Astrocyte of the hippocampus (primary cell): ENCODE data around the gene DOCK10.
A peak's percentile ranks its signal among the peaks of the same experiment; 100 is the strongest.

ENCODE experiments used
- DNase-seq: peaks from one replicate; pipeline ENCODE4 v3.0.0; 2011; ENCODE audit warnings: low read depth, low spot score

The DOCK10 gene

DNA sequence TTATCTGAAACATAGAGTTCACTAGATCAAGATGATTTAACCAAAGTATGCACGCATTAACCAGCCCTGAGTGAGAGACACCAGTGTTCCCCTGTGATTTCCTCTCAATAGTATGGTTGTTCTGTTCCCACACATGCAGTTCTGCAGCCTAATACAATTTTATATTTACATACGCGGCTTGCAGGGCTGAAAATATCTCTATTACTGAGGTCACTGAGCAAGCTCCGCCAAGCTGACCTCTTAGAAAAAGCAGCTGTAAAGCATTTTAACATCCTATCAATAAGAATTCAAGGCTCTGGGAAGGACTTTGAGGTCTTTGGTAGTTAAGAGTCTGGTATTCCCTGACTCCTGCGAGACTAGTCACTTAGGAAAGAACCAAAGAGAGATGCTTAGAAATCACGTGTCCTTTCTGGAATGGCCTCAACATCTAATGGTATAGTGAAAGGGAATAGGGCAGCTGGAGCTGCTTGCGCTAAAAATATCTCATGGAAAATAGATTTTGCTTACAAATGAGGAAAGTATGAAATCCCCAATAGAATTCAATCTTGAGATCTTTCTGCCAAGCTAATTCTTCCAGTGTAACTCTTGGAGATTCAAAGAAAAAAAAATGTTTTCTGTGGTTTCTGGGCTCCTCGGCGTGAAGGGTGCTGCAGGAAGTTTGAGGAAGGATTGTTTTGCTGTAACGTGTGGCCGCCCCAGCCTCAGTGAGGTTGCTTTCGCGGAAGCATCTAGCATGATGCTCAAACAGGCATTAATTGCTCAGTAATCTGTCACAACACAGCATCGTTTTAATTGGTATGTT lies 59.2 kb downstream of the DOCK10 start:
- peak; percentile 60 for DNase-seq

DNA sequence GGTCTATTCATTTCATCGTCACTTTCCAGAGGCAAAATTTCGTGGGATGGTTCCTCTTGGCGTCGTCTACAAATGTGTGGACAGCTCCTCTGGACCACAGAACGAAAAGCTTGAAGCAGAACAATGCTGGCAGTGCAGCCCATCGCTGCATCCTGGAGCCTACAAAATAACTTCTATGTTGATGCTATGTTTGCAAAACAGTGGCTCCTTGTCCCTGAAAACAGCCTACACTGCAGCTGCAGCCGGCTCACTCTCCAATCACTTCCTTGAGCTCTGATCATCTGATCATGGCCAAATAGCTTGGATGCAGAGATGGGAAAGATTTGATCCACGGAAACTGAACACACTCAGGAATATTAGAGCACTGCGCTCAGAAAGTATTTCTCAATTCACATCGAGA lies 60.0 kb downstream of the DOCK10 start:
- DNase-seq = no peak

DNA sequence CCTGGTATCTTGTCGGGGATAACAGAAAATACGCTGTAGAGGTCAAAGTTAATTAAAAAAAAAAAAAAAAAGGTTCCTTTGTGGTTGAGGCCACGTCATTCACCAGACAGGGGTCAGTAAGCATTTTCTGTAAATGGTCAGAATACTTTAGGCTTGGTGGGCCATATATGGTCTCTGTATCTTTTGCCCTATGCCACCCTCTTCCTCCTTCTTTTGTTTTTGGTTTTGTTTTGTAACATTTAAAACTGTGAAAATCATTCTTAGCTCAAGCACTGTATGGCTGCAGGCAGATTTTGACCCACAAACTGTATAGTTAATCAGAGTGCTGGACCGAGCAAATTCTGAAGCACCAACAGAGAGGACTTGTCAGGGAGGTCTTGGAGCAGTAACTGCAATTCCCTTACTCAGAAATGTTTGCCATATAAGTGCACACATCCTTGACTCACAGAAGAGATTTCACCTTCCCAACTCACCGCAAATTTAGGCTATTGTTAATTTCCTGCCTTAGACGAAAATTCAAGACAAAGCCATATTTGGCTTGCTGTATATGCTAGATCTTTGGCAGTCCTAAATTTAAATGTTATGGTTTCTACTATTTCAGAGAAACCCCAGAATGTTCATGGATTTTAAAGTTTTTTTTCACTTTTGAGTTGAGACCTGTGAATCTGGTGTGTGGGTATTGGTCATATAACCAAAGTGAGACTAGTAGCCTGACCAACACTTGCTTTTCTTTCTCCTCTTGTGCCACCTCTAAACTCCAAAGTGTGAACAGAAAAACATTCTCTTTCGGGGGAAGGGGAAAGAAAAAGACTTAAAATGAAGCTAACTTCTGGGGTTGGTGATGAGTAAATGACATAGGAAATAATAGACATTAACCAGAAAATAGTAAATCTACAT lies 65.4 kb downstream of the DOCK10 start:
- DNase-seq = no peak

DNA sequence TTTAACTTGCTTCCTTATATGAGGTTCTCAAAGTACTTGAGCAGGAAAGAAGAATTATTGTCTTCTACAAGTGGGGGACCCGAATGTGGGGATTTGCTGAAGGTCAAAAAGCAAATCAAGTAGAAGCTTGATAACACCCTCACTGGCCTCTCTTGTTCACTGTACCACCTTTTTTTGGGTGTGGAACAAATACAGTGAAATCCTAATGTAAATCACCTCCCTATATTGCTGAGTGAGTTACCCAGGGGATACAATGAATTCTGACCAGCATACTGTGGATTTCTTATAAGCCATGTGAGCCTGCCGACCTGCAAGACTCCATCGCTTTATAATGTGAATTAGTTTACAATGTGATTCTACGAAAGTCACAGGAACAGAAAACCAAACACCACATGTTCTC lies 66.5 kb downstream of the DOCK10 start:
- no peak for DNase-seq

DNA sequence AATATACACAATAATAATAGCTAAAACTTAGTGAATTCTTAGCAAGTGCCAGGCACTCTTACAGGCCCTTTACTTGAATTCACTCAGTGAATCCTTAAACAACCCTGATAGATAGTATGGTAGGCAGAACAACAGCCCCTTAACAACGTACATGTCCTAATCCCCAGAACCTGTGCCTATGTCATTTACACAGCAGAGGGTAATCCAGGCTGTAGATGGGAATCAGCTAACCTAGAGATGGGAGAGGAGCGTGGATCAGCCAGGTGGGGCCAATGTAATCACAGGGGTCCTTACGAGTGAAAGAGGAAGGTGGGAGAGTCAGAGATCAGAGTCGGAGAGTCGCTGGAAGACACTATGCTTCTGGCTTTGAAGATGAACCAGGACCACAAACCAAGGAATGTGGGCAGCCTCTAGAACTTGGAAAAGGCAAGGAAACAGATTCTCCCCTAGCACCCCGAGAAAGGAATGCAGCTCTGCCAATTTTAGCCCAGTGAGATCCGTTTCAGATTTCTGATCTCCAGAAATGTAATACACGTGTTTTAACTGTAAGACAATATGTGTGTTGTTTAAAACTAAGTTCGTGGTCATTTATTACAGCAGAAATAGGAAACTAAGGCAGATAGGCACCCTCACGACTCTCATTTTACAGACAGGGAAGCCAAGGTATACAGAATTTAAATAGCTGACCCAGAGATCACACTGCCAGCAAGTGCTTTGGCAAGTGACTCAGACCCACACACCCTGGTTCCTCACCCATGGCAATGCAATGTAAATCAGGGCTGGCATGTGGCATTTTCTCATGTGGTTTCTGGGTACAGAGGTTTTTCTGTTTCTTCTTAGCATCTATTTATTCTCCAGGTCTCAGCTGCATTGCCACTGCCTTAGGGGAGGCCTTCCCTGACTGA lies 68.9 kb downstream of the DOCK10 start:
- DNase-seq = peak; percentile 51

DNA sequence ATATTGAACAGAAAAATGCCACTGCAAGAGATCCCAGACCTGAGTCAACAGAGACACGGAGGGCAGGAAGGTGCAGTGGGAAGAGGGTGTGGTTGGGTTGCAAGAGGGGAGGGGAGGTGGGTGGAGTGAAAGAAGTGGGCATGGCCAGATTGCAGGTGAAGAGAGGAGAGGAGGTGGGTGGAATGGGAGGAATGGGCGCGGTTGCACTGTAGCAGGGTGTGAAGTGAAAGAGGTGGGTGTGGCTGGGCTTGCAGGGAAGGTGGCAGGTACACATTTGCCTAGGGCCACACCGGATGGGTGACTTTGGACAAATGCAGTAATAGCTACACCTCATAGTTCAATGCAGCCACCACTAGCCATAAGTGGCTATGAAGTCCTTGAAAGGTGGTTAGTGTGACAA lies 71.1 kb downstream of the DOCK10 start:
- DNase-seq = no peak

DNA sequence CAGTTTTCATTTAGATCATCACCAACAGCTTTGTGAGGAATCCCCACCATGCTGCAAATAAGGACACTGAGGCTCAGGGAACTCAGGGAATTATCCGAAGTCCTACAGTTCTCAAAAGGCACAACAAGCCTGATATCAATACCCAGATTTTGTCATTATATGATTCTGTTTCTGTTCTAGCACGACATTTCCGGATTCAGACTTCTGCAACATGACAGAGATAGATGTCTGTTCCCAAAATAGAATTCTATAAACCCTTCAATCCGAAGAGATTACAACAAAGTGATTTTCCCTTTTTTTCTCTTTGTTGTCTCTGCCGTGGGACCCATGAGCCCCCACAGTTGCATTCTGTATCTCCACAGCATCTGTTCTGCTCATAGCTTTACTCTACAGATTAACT lies 72.0 kb downstream of the DOCK10 start:
- no peak for DNase-seq

DNA sequence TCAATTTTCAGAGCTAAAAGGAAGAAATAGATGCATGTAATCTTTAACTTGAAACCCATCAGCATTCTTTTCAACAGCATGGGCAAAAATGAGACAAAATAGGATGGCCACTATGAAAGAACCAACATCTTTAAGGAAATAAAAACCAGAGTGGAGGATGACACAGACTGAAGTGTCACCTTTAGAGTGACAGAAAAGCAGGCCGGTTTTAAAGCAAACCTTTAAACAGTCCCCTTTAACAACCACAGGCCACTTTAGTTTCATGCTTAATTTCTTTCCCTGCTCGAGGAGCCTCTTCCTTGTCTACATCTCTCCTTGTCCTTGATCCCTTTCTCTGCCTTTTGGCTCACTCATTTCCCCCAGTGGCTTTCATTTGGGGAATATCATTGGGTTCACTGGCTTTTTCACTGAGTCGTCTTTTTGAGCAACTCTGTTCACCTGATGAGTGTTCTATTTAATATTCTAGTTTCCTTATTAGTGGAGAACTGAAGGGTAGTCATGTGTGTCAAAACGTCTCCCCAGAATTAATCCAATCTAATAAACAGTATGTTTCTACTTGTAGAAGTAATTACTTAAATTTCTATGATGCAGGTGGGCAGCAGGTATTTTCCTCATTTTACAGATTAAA lies 72.5 kb downstream of the DOCK10 start:
- no peak for DNase-seq

DNA sequence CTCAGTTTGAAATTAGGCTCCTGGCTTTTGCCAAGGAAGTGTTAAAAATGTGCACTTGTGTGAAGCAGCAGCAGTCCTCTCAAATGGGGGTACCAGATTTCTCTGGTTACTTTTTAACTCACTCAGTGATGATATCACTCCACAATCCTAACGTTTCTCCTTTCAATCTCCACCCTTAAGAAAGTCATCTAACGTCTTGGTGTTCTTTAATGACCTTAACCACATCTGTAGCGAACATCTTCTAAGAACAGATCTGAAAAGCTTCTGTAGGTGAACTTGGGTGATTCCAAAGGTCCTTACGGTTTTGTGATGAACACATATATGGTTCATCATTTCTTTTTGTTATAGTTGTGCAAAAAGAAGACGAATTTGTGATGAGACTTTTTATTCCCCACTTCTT lies 73.2 kb downstream of the DOCK10 start:
- no peak for DNase-seq

DNA sequence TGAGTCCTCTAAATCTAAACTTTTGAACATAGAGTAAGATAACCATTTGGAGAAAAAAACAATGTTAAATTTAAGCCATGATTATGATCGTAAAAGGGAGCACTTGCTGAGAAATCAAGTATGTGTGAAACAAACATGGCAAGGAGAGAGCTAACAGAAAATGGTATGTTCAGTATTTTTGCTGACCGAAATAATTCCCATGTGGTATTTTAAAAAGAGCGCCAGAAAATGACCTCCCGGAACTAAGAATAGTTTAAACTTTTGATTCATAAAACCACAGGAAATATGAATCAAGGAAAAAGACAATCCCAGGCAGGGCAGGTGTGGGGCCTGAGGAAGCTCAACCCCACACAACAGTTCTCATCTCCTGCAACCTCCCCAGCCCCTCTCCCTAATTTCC lies 74.2 kb downstream of the DOCK10 start:
- DNase-seq = no peak

DNA sequence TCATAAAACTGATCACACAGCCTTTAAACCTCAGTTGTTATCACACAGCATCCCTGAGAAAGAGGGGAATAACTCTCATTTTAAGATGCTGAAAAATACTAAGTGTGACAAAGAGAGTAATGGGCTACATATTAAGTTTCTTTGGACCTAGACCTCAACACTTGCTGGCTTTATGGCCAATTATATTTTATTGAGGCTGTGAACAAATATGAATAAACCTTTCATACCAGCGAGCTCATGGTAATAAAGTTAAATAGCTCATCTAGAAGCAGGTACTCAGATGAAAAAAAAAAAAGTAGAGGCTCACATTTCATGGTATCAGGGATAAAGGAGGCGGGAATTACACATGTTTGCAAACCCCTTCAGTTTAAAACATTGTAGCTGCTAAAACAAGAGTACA lies 75.7 kb downstream of the DOCK10 start:
- DNase-seq = no peak

DNA sequence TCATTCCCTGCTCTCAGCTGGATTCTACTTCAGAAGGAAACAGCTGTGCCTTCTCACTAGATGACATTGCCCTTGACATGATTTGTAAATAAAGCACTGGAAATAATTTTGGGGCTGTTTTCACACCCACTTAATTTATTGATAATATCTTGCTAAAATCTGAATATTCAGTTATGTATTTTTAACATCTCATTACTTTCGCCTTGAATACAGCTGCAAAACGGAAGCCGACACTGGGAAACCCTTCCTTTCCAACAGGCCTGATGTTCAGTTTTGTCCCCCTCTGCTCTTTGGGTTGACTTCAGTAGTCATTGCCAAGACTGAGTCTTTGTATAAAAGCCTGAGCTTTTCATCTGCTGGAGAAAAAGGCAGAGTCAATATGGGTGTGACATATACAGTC lies 82.7 kb downstream of the DOCK10 start:
- no peak for DNase-seq

DNA sequence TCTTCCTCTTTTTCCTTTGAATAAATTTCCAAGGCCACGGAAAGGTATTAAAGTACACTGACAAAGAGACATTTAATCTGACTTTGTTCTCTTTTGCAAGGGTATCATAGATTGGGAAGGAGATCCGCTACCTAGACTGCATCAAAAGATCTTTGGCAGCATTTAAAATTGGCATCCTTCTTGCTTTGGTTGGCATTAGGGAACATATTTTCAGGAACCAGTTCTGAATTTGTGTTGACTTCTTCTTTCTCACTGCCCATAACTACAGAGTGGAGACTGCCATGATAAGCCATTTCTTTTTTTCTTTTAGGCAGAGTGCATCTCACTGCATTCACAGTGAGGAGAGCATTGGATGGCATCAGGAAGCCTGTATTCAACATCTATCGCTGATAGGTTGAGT lies 83.4 kb downstream of the DOCK10 start:
- peak; percentile 61 for DNase-seq

DNA sequence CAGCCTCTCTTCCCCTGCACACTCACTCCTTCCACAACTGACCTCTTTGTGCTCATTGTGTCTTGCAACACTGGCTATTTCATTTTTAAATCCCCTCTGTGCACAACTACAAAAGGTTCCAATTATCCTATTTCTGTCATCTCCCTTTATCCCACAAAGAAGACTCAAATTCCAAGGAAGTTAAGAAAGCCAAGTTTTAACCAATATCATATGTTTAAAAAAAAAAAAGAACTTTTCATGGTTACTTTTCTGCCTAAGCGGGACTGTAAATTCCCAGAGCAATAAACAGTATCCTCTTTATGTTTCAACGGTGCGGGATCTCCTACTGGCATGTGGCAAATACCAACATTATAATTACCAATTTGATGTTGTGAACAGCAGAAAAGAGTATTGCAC lies 83.8 kb downstream of the DOCK10 start:
- DNase-seq = no peak

DNA sequence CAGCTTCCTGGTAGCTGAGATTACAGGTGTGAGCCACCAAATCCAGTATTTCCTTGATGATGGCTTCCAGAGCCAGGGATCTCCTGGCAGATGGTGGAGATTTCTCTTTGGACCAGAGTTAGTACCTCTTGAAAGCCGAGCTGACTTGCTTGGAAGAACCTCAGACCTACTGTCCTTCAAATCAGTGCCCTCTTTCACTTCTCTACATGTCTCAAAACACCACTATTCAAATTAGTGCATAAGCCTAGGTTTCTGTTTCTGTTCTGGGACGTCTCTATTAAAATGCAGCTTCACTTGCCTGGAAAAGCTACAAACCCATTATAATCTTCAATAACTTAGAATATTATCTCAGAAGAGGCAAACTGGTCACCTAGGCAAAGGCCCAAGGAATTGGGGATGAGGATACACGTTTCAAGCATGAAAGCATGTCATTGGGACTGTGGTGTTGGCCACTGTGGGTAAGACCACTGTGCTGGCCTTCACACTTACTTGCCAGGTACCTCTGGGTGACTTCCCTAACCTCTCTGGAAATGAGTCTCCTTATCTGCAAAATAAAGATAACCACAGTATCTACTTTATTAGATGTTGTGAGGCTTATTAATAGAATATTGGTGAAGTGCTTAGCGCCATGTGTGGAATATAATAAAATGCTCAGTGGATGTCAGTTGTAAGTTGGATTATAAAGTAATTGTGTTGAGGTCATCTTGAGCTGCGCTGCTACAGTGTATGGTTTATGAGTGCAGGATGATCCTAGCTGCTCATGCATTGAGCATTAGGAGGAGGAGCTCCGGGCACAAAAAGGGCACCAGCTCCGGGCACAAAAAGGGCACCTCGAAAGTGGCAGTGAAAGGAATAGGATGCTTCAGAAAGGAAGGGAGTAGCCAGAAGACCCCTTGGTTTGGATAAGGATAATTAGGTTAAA lies 84.5 kb downstream of the DOCK10 start:
- no peak for DNase-seq

DNA sequence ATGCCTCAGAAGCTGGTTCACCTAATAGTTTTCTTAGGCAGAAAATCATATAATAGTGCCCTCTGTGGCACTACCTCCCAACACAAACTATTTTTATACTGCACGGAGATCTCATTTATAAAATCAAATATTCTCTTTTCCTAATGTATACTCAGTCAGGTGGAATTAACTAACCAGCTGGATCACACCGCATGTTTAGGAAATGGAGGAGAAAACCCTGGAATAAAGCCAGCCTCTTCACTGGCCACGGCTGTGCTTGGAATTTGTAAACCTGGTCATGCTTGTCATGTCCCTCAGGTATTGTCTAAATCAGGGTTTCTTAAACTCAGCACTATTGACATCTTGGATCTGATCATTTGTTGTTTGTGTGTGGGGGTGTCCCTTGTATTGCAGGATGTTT lies 85.6 kb downstream of the DOCK10 start:
- DNase-seq = peak; percentile 33

DNA sequence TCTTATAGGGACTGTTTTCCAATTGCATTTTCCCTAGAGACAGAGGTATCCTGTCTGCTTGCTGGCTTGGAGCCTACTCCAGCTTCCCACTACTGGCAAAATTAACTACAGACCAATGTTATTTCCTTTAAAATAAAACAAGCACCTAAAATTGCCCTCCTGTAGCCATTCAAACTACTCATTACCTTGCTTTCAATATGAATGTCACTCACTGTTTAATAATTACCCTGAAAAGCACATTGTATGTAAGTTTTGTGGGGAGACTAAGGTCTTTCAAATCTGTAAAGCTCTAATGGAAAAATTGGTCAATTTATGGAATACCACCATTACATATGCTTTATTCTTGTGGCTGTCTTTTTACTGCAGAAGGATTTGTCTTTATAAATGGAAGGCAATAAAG lies 87.3 kb downstream of the DOCK10 start:
- DNase-seq = no peak

DNA sequence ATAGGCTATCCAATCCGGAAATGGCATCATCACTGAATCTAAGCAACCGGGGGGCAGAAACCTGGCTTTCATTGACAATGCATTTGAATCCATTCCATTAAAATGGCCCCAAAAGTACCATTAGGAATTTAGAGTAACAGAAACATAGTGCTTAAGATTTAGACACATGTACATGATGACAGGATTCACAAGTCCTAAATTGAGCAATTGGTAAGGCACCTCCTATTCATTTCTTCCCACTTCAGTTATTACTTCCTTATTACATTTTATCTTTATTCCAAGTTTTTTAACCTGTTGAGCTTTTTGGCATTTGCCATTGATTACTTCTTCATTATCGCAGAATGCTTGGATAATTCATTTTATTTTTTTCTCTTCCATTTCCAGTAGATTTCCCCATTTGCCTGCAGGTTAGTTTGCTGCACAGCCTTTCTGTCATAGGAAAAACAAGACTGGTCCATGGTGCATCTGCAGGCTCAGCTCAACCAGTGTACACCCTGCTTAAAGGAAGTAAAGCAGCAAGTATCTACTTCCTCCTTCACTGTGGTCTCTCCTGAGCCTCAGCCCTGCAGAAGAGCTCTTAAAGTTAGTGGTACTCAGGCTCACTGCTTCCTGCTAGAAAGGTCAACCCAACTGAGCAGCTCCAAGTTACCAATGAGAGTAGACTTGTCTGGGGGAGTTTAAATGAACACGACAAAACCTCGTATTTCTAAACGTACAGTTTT lies 89.2 kb downstream of the DOCK10 start:
- no peak for DNase-seq

DNA sequence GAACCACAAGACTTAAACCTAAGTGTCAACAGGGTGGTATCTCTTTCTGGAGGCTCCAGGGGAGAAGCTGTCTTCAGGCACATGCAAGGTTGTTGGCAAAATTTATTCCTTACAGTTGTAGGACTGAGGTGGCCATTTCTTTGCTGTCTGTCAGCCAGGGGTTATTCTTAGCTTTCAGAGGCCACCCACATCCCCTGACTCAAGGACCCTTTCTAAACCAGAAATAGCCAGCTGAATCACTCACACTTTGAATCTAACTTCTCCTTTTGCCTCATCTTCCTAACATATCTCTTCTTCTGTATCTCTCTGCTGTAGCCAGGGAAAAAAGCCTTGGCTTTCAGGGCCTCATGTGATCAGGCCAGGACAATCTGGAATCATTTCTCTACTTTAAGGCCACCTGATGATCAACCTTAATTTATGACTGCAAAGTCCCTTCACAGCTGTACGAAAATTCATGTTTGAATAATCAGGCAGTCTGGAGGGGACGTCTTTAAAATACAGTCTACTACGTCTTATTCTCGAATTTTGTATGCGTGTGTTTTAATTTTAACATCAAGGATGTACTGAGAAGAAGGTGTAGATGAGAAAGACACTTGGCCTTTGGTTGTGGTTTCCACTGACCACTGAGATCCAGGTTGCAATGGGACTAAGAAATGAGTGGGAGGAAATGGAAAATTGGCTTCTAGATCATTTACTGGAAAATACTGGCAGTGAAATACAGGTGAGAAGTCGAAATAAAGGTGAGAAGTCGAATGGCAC lies 90.4 kb downstream of the DOCK10 start:
- DNase-seq = no peak
